MM.1S (cell line): ENCODE measurements around the gene UPF3B.

Experiments
- CTCF ChIP-seq: fragments of 300-600 bp; sonication (generic); IDR thresholded peaks from 2 replicates; pipeline ENCODE4 v1.5.1; 2016; ENCODE audit warnings: antibody characterized with exemption, low read length, mixed read lengths
- EZH2 ChIP-seq: fragments of 300-600 bp; sonication (generic); optimal IDR thresholded peaks from 2 replicates; pipeline ENCODE3; 2017; ENCODE audit warnings: low read depth, mild to moderate bottlenecking, antibody characterized with exemption, low read length, mixed read lengths

GRCh38 chrX:119885554-119886428, 33.0 kb upstream of the UPF3B start:
- TF ChIP-seq CTCF (no peak), EZH2 (no peak)
